ENCODE measurements around the gene ZNF213.
A peak's percentile ranks its signal among the peaks of the same experiment; 100 is the strongest.

ZNF213 gene

GRCh38 chr16:3158510-3159314, 23.9 kb downstream of the ZNF213 start:
- TF ChIP-seq ARNTL (CRISPR knock-in tag; IDR thresholded peaks at IDR 0.05; ENCODE audit: borderline replicate concordance, low read depth): no peak
- TF ChIP-seq ZC3H10 (CRISPR knock-in tag; IDR thresholded peaks at IDR 0.05): no peak
- no peak for TF ChIP-seq CSRNP3 (CRISPR knock-in tag; IDR thresholded peaks at IDR 0.05)
- no peak for TF ChIP-seq POU6F1 (CRISPR knock-in tag; IDR thresholded peaks at IDR 0.05; ENCODE audit: borderline replicate concordance, low read depth)
- no peak for TF ChIP-seq ZFP30 (CRISPR knock-in tag; IDR thresholded peaks at IDR 0.05)
- no peak for TF ChIP-seq CSDC2 (CRISPR knock-in tag; IDR thresholded peaks at IDR 0.05)
- TF ChIP-seq ZFP3 (CRISPR knock-in tag; IDR thresholded peaks at IDR 0.05): no peak
- no peak for TF ChIP-seq ZNF8 (CRISPR knock-in tag; IDR thresholded peaks at IDR 0.05)
- no peak for TF ChIP-seq SNAI2 (CRISPR knock-in tag; IDR thresholded peaks at IDR 0.05)
- TF ChIP-seq OSR1 (CRISPR knock-in tag; IDR thresholded peaks at IDR 0.05): no peak
- no peak for TF ChIP-seq BACH2 (CRISPR knock-in tag; IDR thresholded peaks at IDR 0.05; ENCODE audit: borderline replicate concordance)
- TF ChIP-seq TOX (CRISPR knock-in tag; IDR thresholded peaks at IDR 0.05; ENCODE audit: borderline replicate concordance): no peak
- TF ChIP-seq RARB (CRISPR knock-in tag; IDR thresholded peaks at IDR 0.05): no peak
- TF ChIP-seq PPARA (CRISPR knock-in tag; IDR thresholded peaks at IDR 0.05; ENCODE audit: borderline replicate concordance): no peak
- TF ChIP-seq ZNF565 (CRISPR knock-in tag; conservative IDR thresholded peaks at IDR 0.05; ENCODE audit: low read depth): no peak
- no peak for TF ChIP-seq ESRRG (CRISPR knock-in tag; IDR thresholded peaks at IDR 0.05)
- TF ChIP-seq ISL1 (CRISPR knock-in tag; IDR thresholded peaks at IDR 0.05): no peak
- ATAC-seq: peak; percentile 69

GRCh38 chr16:3161235-3162018, 26.6 kb downstream of the ZNF213 start:
- no peak for ATAC-seq
- no peak for TF ChIP-seq ZNF70 (CRISPR knock-in tag; IDR thresholded peaks at IDR 0.05)
- TF ChIP-seq CSRNP3 (CRISPR knock-in tag; IDR thresholded peaks at IDR 0.05): no peak
- TF ChIP-seq ISL1 (CRISPR knock-in tag; IDR thresholded peaks at IDR 0.05): no peak
- TF ChIP-seq RARB (CRISPR knock-in tag; IDR thresholded peaks at IDR 0.05): no peak
- TF ChIP-seq CSDC2 (CRISPR knock-in tag; IDR thresholded peaks at IDR 0.05): no peak
- no peak for TF ChIP-seq TSHZ2 (CRISPR knock-in tag; IDR thresholded peaks at IDR 0.05)
- no peak for TF ChIP-seq TCF4 (CRISPR knock-in tag; IDR thresholded peaks at IDR 0.05; ENCODE audit: borderline replicate concordance)
- no peak for TF ChIP-seq CREB5 (CRISPR knock-in tag; IDR thresholded peaks at IDR 0.05; ENCODE audit: low read depth)
- TF ChIP-seq PPARA (CRISPR knock-in tag; IDR thresholded peaks at IDR 0.05; ENCODE audit: borderline replicate concordance): no peak
- TF ChIP-seq ZFP30 (CRISPR knock-in tag; IDR thresholded peaks at IDR 0.05): no peak
- no peak for TF ChIP-seq ARNTL (CRISPR knock-in tag; IDR thresholded peaks at IDR 0.05; ENCODE audit: borderline replicate concordance, low read depth)
- TF ChIP-seq ZC3H10 (CRISPR knock-in tag; IDR thresholded peaks at IDR 0.05): no peak
- TF ChIP-seq SNAI2 (CRISPR knock-in tag; IDR thresholded peaks at IDR 0.05): no peak
- no peak for TF ChIP-seq ZNF565 (CRISPR knock-in tag; conservative IDR thresholded peaks at IDR 0.05; ENCODE audit: low read depth)
